Activated naive CD4-positive, alpha-beta T cell (primary cell): ENCODE results near the gene RAB3B.
"Not testable (repeated sequence)": the region's sequence is repeated elsewhere in the genome, so short reads cannot be mapped to it uniquely, and the experiment has no call there.

Experiments
- DNase-seq, 4 experiments: peaks; one replicate each; lab custom pipeline; 2025; lab: John Stamatoyannopoulos, UW

The RAB3B gene, protein sequence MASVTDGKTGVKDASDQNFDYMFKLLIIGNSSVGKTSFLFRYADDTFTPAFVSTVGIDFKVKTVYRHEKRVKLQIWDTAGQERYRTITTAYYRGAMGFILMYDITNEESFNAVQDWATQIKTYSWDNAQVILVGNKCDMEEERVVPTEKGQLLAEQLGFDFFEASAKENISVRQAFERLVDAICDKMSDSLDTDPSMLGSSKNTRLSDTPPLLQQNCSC

DNA sequence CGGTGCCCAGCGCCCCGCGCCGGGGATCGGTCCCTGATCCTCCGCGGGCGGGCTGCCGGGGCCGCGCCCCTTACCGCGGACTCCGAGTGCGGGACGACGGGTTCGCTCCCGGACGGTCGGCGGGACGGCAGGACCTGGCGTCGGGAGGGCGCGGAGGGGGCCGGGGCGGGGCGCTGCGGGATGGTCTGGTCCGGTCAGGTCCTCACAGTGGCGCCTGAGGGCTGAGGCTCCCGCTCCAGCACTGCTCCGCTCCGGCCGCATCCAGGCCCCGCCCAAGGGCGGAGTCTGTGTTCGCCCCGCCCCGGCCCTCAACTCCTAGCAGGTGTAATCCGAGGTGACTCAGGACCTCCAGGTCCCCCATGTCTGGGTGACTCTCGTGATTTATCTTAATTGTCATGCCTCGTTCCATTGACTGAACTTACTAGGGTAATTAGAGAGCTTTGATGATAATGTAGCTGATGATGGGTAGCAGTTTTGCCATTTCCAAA lies at the start of gene RAB3B:
Gene RAB3B, minus strand, starts transcription at position 223 of the 488 bp plus-strand sequence. CDS start 13,583 bp downstream, outside the sequence.
- peak; percentile 51 to 74 (median 62) for DNase-seq

DNA sequence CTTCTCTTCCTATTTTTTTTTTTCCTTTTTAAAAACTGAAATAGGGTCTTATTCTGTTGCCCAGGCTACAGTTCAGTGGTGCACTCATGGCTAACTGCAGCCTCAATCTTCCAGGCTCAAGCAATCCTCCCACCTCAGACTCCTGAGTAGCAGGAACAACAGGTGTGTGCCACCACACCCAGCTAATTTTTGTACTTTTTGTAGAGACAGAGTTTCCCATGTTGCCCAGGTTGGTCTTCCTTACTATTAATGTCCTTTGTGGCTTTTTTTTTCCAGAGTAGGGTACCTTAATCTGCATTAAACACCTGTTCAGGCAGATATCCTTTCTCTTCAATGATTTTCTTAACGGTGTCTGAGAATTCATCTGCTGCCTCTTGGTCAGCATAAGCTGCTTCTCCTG lies 47.4 kb upstream of the RAB3B start:
- no peak for DNase-seq

DNA sequence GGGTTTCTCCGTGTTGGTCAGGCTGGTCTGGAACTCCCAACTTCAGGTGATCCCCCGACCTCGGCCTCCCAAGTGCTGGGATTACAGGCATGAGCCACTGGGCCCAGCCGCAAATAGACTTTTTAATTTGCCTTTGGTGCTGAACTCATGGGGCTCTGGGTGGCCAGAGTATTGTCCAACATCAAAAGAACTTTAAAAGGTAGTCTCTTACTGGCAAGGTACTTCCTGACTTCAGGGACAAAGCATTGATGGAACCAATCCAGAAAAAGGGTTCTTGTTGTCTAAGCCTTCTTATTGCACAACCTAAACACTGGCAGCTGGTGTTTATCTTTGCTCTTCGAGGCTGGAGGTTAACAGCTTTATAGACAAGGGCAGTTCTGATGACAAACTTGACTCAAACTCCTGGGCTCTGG lies 46.9 kb upstream of the RAB3B start:
- no peak for DNase-seq

DNA sequence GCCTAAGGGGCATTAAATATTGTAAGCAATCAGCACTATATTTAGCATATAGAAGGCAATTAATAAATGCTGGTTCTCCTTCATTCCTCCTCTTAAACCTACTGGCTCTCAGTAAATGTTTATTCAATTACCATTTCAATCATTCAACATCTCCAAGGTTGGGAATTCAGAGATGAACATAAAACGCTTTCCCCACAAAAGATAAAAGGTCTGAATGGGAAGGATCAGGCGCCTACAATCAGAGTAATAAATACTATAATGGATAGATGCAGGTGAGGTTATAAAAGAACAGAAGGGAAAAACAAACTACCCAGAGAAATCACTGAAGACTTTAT lies 43.5 kb upstream of the RAB3B start:
- no peak for DNase-seq

DNA sequence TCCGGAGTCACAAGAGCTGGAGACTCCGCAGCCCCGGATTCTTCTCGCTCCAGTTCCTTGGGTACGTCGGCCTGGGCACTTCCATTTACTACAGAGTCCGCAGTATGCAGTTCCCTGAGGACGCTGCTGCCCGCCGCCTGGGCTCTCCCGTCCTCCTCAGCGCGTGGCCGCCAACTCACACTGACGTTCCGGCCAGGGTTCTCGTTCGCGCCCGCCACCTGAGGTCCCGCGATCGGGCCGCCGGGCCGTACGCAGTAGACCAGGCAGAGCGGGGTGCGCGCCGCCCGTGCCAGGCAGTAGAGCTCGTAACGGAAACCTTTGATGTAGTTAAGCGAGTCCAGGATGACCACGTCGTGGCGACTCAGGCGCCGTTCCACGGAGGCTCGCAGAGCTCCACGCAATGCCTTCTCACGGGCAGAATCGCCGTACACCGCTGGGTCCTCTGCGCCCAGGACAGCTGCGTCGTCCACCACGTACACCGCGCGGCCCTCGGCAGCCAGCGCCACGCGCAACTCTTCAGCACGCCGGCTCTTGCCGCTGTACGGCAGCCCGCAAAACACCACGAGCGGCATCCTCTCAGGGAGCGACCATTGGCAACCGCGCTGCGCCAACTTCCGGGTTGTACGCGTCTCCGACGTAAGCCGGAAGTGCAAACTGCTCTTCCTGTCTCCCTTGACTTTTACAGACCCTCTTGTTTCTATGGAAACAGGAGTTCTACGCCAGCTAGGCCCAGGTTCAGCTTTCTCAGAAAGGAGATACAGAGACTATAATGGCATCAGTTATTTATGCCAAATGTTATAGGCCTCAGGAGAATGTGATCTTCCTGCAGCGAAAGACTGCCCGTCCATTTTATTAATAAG lies 42.9 kb upstream of the RAB3B start, which contains the start of gene KTI12:
Gene KTI12, minus strand, starts transcription at position 621 of the 860 bp plus-strand sequence. Its CDS starts 49 bp downstream, at position 572.
- DNase-seq: peak; percentile 48 to 82 (median 68)

DNA sequence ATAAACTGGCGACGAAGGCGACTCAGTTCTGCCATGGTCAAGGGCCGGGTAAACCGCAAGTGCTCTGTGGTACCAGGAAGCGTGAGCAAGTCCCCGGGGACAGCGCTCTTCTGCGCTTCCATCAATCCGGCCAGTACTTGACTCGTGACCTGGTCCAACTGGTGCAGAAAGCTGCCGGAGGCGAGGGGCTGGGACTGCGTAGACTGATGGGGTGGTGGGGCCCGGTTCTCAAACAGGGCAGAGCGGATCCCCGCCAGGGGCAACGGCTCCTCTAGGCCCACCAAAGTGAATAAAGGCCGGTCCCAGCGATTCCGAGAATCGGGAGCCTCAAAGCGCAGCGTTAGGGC lies 42.3 kb upstream of the RAB3B start:
- DNase-seq: peak in 1 of 4 experiments; percentile 3

DNA sequence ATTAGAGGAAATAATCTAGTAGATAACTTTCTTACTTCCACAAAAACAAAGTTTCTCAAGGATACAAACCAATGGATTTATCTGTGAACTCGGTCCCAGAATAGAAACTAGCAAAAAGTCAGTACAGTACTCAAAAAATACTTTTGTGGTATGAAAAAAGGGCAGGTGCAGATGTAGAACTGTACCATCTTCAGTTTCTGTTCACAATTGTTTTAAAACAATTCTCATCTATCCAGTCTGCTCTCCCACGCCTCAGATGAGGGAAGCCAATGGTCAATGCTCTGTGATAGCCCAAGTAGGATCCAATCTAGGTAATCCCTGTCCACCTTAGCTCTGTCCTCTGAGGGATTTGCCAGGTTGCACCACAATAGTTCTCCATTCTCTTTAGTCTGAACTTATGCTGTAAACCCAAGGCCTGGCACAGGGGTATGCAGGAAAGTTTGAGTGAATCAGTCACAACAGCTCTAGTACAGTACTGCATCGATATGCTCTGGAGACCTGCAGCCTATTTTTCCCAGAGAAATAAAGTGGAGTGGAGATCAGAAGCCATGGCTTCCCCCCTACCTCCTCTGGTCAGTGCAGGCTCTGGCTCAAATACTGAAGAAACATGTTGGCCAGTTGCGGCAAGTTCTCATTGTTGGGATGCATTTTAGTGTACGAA lies 41.8 kb upstream of the RAB3B start:
- DNase-seq: no peak

DNA sequence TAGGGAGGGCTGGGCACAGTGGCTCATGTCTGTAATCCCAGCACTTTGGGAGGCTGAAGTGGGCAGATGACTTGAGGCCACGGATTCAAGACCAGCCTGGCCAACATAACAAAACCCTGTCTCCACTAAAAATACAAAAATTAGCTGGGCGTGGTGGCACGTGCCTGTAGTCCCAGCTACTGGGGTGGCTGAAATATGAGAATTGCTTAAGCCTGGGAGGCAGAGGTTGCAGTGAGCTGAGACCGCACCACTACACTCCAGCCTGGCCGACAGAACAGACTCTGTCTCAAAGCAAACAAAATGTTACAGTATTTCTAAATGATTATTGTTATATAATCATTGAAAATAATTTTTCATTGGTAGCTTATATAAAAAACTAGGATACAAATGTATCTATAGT lies 38.3 kb upstream of the RAB3B start:
- DNase-seq: not testable (repeated sequence)

DNA sequence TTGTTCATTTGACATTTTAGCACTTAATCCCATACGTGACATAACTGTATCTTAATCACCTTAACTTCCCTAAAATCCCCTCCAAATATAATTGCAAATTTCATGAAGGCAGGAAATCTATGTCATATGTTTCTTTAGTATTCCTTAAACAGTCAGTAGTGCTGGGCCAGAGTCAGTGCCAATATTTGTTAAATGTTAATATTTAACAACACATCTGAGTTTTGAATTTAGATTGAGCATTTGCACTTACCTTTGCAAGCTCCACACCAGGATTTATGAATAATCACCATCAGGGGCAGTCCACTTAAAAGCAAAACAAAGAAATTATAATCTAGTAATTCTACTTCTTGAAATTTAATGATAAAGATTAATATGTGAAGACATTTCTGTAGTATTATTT lies 37.8 kb upstream of the RAB3B start:
- DNase-seq: no peak

DNA sequence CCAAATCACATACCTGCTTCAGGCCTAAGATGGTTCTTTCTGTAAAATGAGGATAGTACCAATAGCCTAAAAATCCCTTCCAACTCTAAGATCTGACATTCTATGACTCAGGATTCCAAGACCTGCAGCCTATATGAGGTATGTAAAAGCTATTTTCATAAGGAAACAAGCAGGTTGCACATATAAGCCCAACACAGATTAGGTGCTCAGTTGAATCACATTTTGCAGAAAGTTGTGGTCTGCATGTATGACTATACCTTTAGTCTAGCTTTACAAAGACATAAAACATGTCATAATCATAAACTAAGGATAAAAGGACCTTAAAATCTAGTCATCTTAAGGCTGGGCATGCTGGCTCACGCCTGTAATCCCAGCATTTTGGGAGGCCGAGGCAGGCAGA lies 35.8 kb upstream of the RAB3B start:
- DNase-seq: no peak

DNA sequence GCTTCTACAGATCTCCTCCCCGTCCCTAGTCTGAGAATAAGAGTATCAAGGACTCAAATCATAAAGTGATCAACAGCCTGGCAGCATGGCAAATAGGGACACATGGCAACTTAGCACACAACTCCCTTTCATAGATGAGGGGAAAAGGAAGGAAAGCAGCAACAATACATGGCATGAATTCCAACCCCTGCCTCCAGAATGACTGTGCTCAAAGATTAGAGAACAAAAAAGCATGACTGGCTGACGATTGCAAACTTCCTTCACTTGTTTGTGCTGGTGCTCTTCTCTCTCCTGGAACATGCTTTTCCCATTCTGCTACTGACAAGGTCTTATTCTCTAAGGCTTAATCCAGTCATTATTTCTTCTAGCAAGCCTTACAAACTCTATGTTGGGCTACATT lies 31.6 kb upstream of the RAB3B start:
- DNase-seq: no peak

DNA sequence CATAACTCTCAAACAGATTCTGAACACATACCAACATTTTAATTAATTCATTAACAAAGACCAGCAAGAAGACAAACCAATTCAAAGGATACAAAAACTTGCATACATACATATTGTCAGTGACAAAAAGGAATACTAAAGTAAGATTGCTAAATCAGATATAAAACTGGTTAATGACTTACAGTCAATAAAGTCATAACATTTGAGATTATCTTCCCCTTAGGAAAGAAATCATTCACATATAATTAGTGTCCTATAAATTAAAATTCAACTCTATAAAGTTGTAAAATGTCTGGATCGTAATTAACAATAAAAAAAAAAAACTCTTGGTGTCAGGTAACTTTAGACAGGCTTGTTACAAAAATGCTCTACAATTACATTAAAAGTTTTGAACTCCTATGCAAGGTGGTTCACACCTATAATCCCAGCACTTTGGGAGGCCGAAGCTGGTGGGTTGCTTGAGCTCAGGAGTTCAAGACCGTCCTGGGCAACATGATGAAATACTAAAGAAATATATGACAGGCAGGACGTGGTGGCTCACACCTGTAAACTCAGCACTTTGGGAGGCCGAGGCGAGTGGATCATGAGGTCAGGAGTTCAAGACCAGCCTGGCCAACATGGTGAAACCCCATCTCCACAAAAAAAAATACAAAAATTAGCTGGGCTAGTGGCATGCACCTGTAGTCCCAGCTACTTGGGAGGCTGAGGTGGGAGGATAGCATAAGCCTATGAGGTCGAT lies 17.7 kb upstream of the RAB3B start:
- DNase-seq: no peak

DNA sequence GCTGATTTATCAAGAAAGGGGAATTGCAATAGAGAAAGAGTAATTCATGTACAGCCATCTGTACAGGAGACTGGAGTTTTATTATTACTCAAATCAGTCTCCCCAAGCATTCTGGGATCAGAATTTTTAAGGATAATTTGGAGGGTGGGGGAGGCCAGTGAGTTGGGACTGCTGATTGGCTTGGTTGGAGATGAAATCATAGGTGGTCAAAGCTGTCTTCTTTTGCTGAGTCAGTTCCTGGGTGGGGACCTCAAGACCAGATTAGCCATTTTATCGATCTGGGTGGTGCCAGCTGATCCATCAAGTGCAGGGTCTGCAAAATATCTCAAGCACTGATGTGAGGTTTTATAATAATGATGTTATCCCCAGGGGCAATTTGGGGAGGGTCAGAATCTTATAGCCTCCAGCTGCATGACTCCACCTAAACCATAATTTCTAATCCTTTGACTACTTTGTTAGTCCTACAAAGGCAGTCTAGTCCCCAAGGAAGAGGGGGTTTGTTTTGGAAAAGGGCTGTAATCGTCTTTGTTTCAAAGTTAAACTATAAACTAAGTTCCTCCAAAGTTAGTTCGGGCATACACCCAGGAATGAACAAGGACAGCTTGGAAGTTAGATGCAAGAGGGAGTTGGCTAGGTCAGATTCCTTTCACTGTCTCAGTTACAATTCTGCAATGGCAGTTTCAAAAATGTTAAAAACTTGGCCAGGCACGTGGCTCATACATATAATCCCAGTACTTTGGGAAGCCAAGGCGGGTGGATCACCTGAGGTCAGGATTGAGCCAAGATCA lies 16.9 kb upstream of the RAB3B start:
- no peak for DNase-seq

DNA sequence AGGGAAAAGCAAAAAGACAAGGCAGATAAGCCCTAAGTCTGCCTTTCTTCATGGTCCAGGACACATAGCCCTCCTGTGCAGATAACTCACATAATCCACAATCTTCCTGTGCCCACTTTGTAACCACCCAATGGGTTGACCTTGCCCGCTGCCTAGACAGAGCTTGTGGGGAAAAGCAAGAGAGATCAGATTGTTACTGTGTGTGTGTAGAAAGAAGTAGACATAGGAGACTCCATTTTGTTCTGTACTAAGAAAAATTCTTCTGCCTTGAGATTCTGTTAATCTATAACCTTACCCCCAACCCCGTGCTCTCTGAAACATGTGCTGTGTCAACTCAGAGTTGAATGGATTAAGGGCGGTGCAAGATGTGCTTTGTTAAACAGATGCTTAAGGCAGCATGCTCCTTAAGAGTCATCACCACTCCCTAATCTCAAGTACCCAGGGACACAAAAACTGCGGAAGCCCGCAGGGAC lies 15.6 kb upstream of the RAB3B start:
- not testable (repeated sequence) for DNase-seq

DNA sequence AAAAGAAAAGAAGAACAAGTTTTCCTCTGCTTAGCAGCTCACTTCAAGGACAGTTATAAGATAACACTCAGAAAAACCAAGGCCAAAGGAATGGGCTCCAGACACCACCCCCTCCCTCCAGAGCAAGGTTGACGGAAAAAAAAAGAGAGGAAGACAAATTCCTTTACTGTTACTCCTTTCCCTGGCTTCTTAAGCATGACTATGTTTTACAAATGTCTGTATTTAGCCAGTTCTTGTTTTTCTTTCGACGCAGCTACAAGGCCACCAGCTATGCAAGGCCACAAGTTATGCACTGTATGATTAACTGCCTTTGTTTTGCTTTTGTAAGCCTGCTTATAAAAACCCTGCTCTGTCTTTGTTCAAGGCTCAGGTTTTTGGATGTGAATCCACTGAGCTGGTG lies 15.0 kb upstream of the RAB3B start:
- not testable (repeated sequence) for DNase-seq

DNA sequence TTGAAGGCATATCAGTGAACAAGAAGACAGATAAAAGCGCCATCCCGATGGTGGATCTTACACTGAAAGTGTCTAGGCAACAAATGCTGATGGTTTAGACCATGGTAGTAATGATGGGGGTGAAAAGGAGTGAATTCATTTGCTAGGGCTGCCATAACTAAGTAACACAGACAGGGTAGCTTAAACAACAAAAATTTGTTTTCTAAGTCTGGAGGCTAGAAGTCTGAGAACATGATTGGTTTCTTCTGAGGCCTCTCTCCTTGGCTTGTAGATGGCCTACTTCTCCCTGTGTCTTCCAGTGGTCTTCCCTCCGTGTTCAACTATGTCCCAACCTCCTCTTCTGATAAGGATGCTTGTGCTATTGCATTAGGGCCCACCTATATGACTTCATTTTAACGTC lies 13.4 kb upstream of the RAB3B start:
- no peak for DNase-seq

DNA sequence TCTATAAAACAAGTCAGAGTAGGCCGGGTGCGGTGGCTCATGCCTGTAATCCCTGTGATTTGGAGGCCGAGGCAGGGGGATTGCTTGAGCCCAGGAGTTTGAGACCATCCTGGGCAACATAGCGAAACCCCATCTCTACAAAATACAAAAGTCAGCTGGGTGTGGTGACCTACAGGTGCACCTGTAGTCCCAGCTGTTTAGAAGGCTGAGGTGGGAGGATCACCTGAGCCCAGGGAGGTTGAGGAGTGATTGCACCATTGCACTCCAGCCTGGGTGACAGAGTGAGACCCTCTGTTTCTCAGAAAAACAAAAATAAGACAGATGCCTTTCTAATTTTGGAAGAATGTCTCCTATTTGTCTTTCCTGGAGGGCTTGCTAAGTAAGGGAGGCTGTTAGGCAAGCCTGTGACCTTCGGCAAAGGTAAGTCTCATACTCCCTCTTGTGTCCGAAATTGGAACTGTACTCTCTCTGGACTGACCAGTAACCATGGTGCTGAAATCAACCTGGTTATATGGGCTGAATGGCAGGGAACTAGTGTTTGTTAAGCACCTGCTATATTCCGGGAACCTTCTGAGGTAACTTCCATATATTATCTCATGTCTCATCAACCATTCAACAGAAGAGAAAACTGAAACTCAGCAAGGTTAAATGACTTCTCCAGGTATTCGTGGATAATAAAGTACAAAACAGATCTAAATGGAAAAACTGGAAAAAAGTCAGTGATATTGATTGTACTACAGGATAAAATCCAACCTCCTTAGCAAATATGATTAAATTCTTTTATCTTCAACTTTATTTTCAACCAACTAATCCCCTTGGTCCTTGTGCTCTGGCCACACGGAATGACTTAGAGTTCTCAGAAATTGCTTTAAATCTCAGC lies 11.8 kb upstream of the RAB3B start:
- no peak for DNase-seq

DNA sequence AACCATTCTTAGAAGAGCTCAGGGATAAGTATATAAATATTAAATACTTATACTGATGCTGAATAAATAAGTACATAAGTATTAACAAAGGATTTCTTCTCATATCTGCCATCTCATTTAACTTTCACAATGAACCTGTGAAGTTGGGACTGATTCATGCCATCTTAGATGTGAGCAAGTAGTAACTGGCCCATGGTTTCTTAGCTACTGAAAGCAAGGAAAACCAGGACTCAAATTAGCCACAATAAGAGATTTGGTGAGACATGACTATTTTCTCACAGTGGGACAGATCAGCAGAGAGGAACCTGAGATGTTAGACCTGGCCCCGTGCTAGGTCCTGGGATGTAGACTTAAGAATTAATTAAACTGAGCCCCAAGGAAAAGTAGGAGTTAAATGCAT lies 8.2 kb upstream of the RAB3B start:
- DNase-seq: no peak

DNA sequence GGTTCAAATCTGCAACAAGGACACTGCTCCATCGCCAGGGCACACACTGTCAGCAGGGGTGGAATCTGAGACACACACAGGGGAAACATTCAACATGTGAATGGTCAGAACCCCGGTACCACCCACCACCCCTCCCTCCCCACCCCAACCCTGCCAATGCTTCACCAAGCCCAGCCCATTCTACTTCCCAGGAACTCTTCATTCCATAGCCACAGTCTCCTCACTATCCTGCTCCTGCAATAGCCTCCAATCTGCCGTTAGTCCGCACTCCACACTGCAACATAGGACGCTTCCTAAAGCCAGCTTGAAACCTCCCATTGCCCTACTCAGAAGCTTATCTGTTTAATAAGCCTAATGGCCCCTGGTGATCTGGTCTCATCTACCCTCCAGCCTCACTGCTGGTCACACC lies 7.5 kb upstream of the RAB3B start:
- DNase-seq: no peak
